ENCODE data around the gene SLC9A3.

Gene SLC9A3

GRCh38 chr5:521680-522079 lies 2.6 kb downstream of the SLC9A3 start:
- in situ Hi-C loops (cut with HindIII; ENCODE audit: low sequenced_read_pairs), result no loop called here
- H3K4me3 ChIP-seq (ENCODE audit: low read depth, low read length), result no peak overlapping the region
- TF ChIP-seq, protein P1, sequence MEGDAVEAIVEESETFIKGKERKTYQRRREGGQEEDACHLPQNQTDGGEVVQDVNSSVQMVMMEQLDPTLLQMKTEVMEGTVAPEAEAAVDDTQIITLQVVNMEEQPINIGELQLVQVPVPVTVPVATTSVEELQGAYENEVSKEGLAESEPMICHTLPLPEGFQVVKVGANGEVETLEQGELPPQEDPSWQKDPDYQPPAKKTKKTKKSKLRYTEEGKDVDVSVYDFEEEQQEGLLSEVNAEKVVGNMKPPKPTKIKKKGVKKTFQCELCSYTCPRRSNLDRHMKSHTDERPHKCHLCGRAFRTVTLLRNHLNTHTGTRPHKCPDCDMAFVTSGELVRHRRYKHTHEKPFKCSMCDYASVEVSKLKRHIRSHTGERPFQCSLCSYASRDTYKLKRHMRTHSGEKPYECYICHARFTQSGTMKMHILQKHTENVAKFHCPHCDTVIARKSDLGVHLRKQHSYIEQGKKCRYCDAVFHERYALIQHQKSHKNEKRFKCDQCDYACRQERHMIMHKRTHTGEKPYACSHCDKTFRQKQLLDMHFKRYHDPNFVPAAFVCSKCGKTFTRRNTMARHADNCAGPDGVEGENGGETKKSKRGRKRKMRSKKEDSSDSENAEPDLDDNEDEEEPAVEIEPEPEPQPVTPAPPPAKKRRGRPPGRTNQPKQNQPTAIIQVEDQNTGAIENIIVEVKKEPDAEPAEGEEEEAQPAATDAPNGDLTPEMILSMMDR (IDR thresholded peaks at IDR 0.05; ENCODE audit: low read depth, low read length), result no peak
- DNase-seq (ENCODE audit: low read depth, low spot score), result no peak

GRCh38 chr5:520850-521226 lies 3.4 kb downstream of the SLC9A3 start:
- H3K4me3 ChIP-seq (ENCODE audit: low read depth, low read length), result no peak overlapping the region
- no peak for DNase-seq (ENCODE audit: low read depth, low spot score)
- TF ChIP-seq, protein P1 (IDR thresholded peaks at IDR 0.05; ENCODE audit: low read depth, low read length), result no peak
- in situ Hi-C loops (cut with HindIII; ENCODE audit: low sequenced_read_pairs), result no loop called here

DNA sequence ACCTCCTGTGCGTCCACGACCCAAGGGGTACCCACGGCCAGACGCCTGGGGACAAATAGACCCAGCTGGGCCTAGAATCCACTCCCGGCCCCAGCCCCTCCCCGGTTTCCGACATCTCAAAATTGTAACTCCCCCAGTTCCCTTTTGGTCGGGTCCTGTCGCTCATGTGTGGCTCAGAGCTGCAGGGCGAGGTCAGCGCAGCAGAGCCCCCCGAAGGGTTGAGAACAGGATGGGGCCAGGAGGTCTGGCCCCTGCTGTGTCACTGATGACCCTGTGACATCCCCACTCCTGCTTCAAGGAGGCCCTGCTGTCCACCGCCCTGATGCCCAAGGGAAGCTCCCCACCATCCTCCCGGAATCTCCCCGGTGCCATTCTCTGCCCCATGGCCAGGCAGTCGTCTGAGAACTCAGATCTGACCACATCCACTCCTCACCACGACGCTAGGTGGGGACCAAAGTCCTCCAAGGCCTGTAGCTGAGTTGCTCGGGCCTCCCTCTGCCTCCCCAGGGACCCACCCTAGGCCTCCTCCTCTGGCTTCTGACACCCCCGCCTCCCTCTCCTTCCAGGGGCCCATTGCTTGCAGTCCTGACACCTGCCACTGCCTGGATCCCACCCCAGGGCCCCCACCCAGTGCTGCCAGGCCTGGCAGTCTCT lies 3.9 kb downstream of the SLC9A3 start:
- in situ Hi-C loops (cut with HindIII; ENCODE audit: low sequenced_read_pairs), result no loop called here
- TF ChIP-seq, protein P1 (IDR thresholded peaks at IDR 0.05; ENCODE audit: low read depth, low read length), result no peak
- H3K4me3 ChIP-seq (ENCODE audit: low read depth, low read length), result no peak overlapping the region
- DNase-seq (ENCODE audit: low read depth, low spot score), result no peak

DNA sequence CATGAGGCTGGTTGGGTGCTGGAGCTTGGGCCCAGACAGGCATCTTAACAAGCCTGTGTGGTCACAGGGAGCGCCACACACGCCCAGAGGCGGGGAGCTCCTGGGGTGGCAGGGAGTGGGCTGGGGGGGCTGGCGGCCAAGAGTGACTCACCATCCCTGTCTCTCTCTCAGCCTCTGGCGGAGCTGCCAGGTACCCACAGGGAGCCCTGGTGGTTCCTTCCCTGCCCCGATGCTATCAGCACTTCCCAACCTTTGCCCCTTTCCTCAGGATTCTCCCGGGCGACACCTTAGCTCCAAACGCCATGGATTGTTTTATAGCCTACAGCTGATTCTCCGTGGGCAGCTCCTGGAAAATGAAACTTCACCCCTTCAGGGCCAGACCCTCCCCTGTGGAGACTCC lies 5.5 kb downstream of the SLC9A3 start:
- no peak overlapping the region for H3K4me3 ChIP-seq (ENCODE audit: low read depth, low read length)
- DNase-seq (ENCODE audit: low read depth, low spot score), result no peak
- in situ Hi-C loops (cut with HindIII; ENCODE audit: low sequenced_read_pairs), result no loop called here
- TF ChIP-seq, protein P1 (IDR thresholded peaks at IDR 0.05; ENCODE audit: low read depth, low read length), result no peak

DNA sequence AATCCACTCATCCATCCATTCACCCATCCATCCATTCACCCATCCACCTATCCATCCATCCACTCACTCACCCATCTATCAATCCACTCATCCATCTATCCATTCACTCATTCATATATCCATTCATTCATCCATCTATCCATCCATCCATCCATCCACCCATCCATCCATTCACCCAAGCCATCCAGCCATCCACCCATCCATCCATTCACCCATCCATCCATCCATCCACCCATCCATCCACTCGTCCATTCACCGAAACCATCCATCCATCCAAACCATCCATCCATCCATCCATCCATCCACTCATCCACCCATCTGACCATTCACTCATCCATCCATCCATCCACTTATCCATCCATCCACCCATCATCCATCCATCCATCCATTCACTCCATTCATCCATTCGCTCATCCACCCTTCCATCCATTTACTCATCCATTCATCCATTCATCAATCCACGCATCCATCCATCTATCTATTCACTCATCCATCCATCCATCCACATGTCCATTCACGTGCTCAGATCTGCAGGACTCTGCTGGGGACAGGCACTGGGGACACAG lies 6.6 kb downstream of the SLC9A3 start:
- in situ Hi-C loops (cut with HindIII; ENCODE audit: low sequenced_read_pairs), result no loop called here
- TF ChIP-seq, protein P1 (IDR thresholded peaks at IDR 0.05; ENCODE audit: low read depth, low read length), result no peak
- H3K4me3 ChIP-seq (ENCODE audit: low read depth, low read length), result no peak overlapping the region
- DNase-seq (ENCODE audit: low read depth, low spot score), result no peak

DNA sequence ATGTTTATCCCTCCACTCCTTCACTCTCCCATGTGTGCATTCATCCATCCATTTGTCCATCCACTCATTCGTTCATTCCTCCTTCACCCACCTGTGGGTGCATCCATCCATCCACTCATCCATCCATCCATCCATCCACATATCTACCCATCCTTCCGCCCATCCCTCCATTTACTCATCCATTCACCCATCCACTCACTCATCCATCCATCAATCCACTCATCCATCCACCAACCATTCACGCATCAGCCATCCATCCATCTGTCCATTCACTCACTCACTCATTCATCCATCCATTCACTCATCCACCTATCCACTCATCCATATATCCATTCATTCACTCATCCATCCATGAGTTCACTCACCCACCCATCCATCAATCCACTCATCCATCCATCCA lies 7.3 kb downstream of the SLC9A3 start:
- in situ Hi-C loops (cut with HindIII; ENCODE audit: low sequenced_read_pairs), result no loop called here
- TF ChIP-seq, protein P1 (IDR thresholded peaks at IDR 0.05; ENCODE audit: low read depth, low read length), result no peak
- H3K4me3 ChIP-seq (ENCODE audit: low read depth, low read length), result no peak overlapping the region
- DNase-seq (ENCODE audit: low read depth, low spot score), result no peak
